ENCODE data around the gene AHI1.
"Not testable (repeated sequence)": the region's sequence is repeated elsewhere in the genome, so short reads cannot be mapped to it uniquely, and the experiment has no call there.

Gene AHI1

GRCh38 chr6:135498185-135498841 is 773 bp upstream of the AHI1 start:
- DNase-seq (peak; percentile 53 to 58 (median 57)), ATAC-seq (replicated peaks) (peak; percentile 63)
- Mint-ChIP-seq H3K27me3 (no peaks in the 10 kb centered on the region), H3K36me3 (ENCODE audit: insufficient read depth) (no peaks in the 10 kb centered on the region), H3K4me3 (no peak overlapping the region), H3K4me1 (ENCODE audit: low read depth in 2 of 2) (peaks cover 4 to 5% of the 10 kb centered on the region in 2 donors), H3K9me3 (no peaks in the 10 kb centered on the region), H3K27ac (no peak overlapping the region)

- ATAC-seq (replicated peaks) (no peak), DNase-seq (no peak)
- peaks cover 4 to 5% of the 10 kb centered on the region in 2 donors for H3K4me1 Mint-ChIP-seq (ENCODE audit: low read depth in 2 of 2)
- H3K4me3 Mint-ChIP-seq, result no peak overlapping the region
- no peaks in the 10 kb centered on the region for H3K27me3 Mint-ChIP-seq
- no peaks in the 10 kb centered on the region for H3K36me3 Mint-ChIP-seq (ENCODE audit: insufficient read depth)
- H3K9me3 Mint-ChIP-seq, result no peaks in the 10 kb centered on the region
- no peak overlapping the region for H3K27ac Mint-ChIP-seq
Observed at GRCh38 chr6:135496800-135497411, 634 bp downstream of the AHI1 start.

- ATAC-seq (replicated peaks) (no peak), DNase-seq (no peak)
- Mint-ChIP-seq H3K27me3 (no peaks in the 10 kb centered on the region), H3K27ac (no peak overlapping the region), H3K4me3 (no peak overlapping the region), H3K9me3 (no peaks in the 10 kb centered on the region), H3K36me3 (ENCODE audit: insufficient read depth) (peaks cover 6% of the 10 kb centered on the region), H3K4me1 (ENCODE audit: low read depth in 2 of 2) (peaks cover 4 to 5% of the 10 kb centered on the region in 2 donors)
Observed at GRCh38 chr6:135493218-135493961, 4.2 kb downstream of the AHI1 start.

- Mint-ChIP-seq H3K27ac (no peak overlapping the region), H3K36me3 (ENCODE audit: insufficient read depth) (peaks cover 15% of the 10 kb centered on the region), H3K27me3 (no peaks in the 10 kb centered on the region), H3K4me3 (no peak overlapping the region), H3K4me1 (ENCODE audit: low read depth in 2 of 2) (no peaks in the 10 kb centered on the region), H3K9me3 (no peaks in the 10 kb centered on the region)
- ATAC-seq (replicated peaks) (no peak), DNase-seq (no peak)
Observed at GRCh38 chr6:135490381-135490780, 7.2 kb downstream of the AHI1 start.

- peaks cover 15% of the 10 kb centered on the region for H3K36me3 Mint-ChIP-seq (ENCODE audit: insufficient read depth)
- no peak for ATAC-seq (replicated peaks)
- no peak overlapping the region for H3K27ac Mint-ChIP-seq
- no peaks in the 10 kb centered on the region for H3K4me1 Mint-ChIP-seq (ENCODE audit: low read depth in 2 of 2)
- H3K27me3 Mint-ChIP-seq, result no peaks in the 10 kb centered on the region
- H3K9me3 Mint-ChIP-seq, result peaks cover 0 to 2% of the 10 kb centered on the region in 2 donors
- H3K4me3 Mint-ChIP-seq, result no peak overlapping the region
- DNase-seq, result no peak
Observed at GRCh38 chr6:135488023-135488422, 9.5 kb downstream of the AHI1 start.

- not testable (repeated sequence) for H3K36me3 Mint-ChIP-seq (ENCODE audit: insufficient read depth); H3K27ac Mint-ChIP-seq; ATAC-seq (replicated peaks); H3K4me3 Mint-ChIP-seq; DNase-seq; H3K9me3 Mint-ChIP-seq; H3K27me3 Mint-ChIP-seq; H3K4me1 Mint-ChIP-seq (ENCODE audit: low read depth in 2 of 2)
Observed at GRCh38 chr6:135483903-135484302, 13.6 kb downstream of the AHI1 start.

DNA sequence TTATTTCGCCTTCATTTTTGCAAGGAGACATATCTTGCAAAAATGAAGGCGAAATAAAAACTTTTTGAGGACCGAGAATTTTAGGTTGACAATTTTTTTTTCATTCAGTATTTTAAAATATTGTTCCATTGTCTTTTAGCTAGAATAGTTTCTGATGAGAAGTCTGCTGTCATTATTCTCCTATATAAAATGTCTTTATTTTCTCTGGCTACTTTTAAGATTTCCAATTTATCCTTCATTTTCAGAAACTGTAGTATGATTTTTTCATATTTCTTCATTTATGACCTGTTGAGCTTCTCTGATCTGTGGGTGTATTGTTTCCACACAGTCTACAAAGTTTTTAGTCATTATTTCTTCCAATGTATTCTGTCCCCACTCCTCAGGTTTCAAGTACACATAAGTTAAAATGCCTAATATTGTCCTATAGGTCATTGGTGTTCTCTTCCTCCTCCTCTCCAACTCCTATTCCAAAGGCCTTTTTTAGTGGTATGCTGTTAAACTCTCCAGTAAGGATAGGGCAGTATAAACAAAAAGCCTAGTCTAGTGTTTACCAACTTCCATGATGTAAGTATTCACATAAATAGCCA is 15.7 kb downstream of the AHI1 start:
- Mint-ChIP-seq H3K27ac (no peak overlapping the region), H3K9me3 (peaks cover 2 to 8% of the 10 kb centered on the region in 2 donors), H3K4me1 (ENCODE audit: low read depth in 2 of 2) (no peaks in the 10 kb centered on the region), H3K4me3 (no peak overlapping the region), H3K27me3 (no peaks in the 10 kb centered on the region), H3K36me3 (ENCODE audit: insufficient read depth) (peaks cover 2% of the 10 kb centered on the region)
- DNase-seq (no peak), ATAC-seq (replicated peaks) (no peak)

DNA sequence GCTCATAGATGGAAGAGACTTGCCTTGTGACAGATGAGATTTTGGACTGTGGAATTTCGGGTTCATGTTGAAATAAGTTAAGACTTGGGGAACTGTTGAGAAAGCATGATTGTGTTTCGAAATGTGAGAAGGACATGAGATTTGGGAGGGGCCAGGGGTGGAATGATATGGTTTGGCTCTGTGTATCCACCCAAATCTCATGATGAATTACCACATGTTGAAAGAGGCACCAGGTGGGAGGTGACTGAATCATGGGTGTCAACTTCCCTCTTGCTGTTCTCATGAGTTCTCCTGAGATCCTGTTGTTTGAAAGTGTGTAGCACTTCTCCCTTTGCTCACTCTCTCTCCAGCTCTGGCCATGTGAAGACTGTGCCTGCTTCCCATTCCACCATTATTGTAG is 17.9 kb downstream of the AHI1 start:
- Mint-ChIP-seq H3K36me3 (ENCODE audit: insufficient read depth) (no peaks in the 10 kb centered on the region), H3K27ac (no peak overlapping the region), H3K4me1 (ENCODE audit: low read depth in 2 of 2) (no peaks in the 10 kb centered on the region), H3K27me3 (no peaks in the 10 kb centered on the region), H3K9me3 (peaks cover 2 to 8% of the 10 kb centered on the region in 2 donors), H3K4me3 (no peak overlapping the region)
- ATAC-seq (replicated peaks) (no peak), DNase-seq (no peak)

- peaks cover 1 to 8% of the 10 kb centered on the region in 2 donors for H3K9me3 Mint-ChIP-seq
- no peaks in the 10 kb centered on the region for H3K4me1 Mint-ChIP-seq (ENCODE audit: low read depth in 2 of 2)
- no peaks in the 10 kb centered on the region for H3K36me3 Mint-ChIP-seq (ENCODE audit: insufficient read depth)
- DNase-seq (no peak), ATAC-seq (replicated peaks) (no peak)
- H3K4me3 Mint-ChIP-seq, result no peak overlapping the region
- H3K27me3 Mint-ChIP-seq, result no peaks in the 10 kb centered on the region
- peak overlapping the region in 1 of 2 donors; percentile 17 for H3K27ac Mint-ChIP-seq
Observed at GRCh38 chr6:135478626-135479025, 18.9 kb downstream of the AHI1 start.

GRCh38 chr6:135475292-135475886 is 22.2 kb downstream of the AHI1 start:
- ATAC-seq (replicated peaks) (no peak), DNase-seq (no peak)
- H3K4me1 Mint-ChIP-seq (ENCODE audit: low read depth in 2 of 2), result no peaks in the 10 kb centered on the region
- H3K27me3 Mint-ChIP-seq, result no peaks in the 10 kb centered on the region
- no peaks in the 10 kb centered on the region for H3K9me3 Mint-ChIP-seq
- H3K36me3 Mint-ChIP-seq (ENCODE audit: insufficient read depth), result no peaks in the 10 kb centered on the region
- H3K27ac Mint-ChIP-seq, result no peak overlapping the region
- H3K4me3 Mint-ChIP-seq, result no peak overlapping the region

- no peak for ATAC-seq (replicated peaks)
Observed at GRCh38 chr6:135474362-135474761, 23.2 kb downstream of the AHI1 start.

GRCh38 chr6:135465903-135466302 is 31.6 kb downstream of the AHI1 start:
- Mint-ChIP-seq H3K4me3 (no peak overlapping the region), H3K9me3 (no peaks in the 10 kb centered on the region), H3K4me1 (ENCODE audit: low read depth in 2 of 2) (no peaks in the 10 kb centered on the region), H3K27ac (no peak overlapping the region), H3K36me3 (ENCODE audit: insufficient read depth) (no peaks in the 10 kb centered on the region), H3K27me3 (no peaks in the 10 kb centered on the region)
- DNase-seq (no peak), ATAC-seq (replicated peaks) (no peak)

More at GRCh38 chr6:135474362-135474761, 23.2 kb downstream of the AHI1 start:
- Mint-ChIP-seq H3K4me3 (no peak overlapping the region), H3K36me3 (ENCODE audit: insufficient read depth) (no peaks in the 10 kb centered on the region), H3K9me3 (no peaks in the 10 kb centered on the region), H3K27ac (no peak overlapping the region), H3K27me3 (no peaks in the 10 kb centered on the region), H3K4me1 (ENCODE audit: low read depth in 2 of 2) (no peaks in the 10 kb centered on the region)
- no peak for DNase-seq

- Mint-ChIP-seq H3K9me3 (no peaks in the 10 kb centered on the region), H3K4me3 (no peak overlapping the region), H3K4me1 (ENCODE audit: low read depth in 2 of 2) (peaks cover 0 to 1% of the 10 kb centered on the region in 2 donors), H3K27ac (no peak overlapping the region), H3K27me3 (no peaks in the 10 kb centered on the region), H3K36me3 (ENCODE audit: insufficient read depth) (no peaks in the 10 kb centered on the region)
- ATAC-seq (replicated peaks), result no peak
- no peak for DNase-seq
Observed at GRCh38 chr6:135465307-135465706, 32.2 kb downstream of the AHI1 start.

Measured in effector memory CD8-positive, alpha-beta T cell (primary cell).